Thyroid gland (tissue), 4 donors: ENCODE data around the gene ZNF750. TPM values are rescaled to one million over a fixed set of nuclear protein-coding genes. Genes with fewer than 3 reads are reported as not detected.

Experiments used
- DNase-seq, 2 donors: peaks; one replicate each; pipeline ENCODE4 v3.0.0-alpha.2; 2019
- H3K27ac ChIP-seq, 3 donors: fragments of 200-600 bp; sonication (generic); 1 replicate in 2 of 3; 2 replicates in 1 of 3; pipeline ENCODE4 v1.5.1; 2016 to 2019; ENCODE audit warnings: mild to moderate bottlenecking in 1 of 3, moderate library complexity in 1 of 3
- H3K27me3 ChIP-seq: fragments of 200-600 bp; sonication (generic); one replicate; pipeline ENCODE4 v1.5.1; 2019
- H3K36me3 ChIP-seq, 2 donors: fragments of 200-600 bp; sonication (generic); one replicate each; pipeline ENCODE4 v1.5.1; 2016 to 2019
- H3K4me1 ChIP-seq, 2 donors: fragments of 200-600 bp; sonication (generic); one replicate each; pipeline ENCODE4 v1.5.1; 2017 to 2019
- H3K4me3 ChIP-seq, 3 donors: fragments of 200-600 bp; sonication (generic); replicated peaks in 1 of 3; 1 replicate in 2 of 3; 2 replicates in 1 of 3; pipeline ENCODE4 v1.5.1; 2016; ENCODE audit warnings: mild to moderate bottlenecking in 1 of 3
- H3K9me3 ChIP-seq: fragments of 200-600 bp; sonication (generic); one replicate; pipeline ENCODE4 v1.5.1; 2017
- CTCF ChIP-seq, 6 experiments: fragments of 200-600 bp in 3 of 6; fragments of 450-650 bp in 3 of 6; sonication (generic) in 3 of 6; IDR thresholded peaks; one replicate each; pipeline ENCODE4 v1.5.1; 2016 to 2019; ENCODE audit warnings: antibody characterized with exemption in 6 of 6, mild to moderate bottlenecking in 2 of 6, inconsistent platforms in 1 of 6, moderate library complexity in 1 of 6
- POLR2A ChIP-seq, 2 donors: fragments of 450-650 bp; IDR thresholded peaks; one replicate each; pipeline ENCODE4 v1.6.1; 2017; ENCODE audit warnings: antibody characterized with exemption in 2 of 2, mild to moderate bottlenecking in 2 of 2, moderate library complexity in 1 of 2
- WGBS, 2 donors: methylation state at CpG; one replicate each; pipeline ENCODE4 v1.1.5; 2017; 5-methylcytosine and 5-hydroxymethylcytosine counted together
- intact Hi-C: fragments of 100-400 bp; cut with DNase I; formaldehyde crosslinking; loops from one replicate; pipeline ENCODE4 v1.15.1; 2023
- total RNA-seq, 4 donors: library from RNA; depleted of rRNA; stranded (reverse); fragments of >200 nt; gene quantifications; one replicate each; pipeline ENCODE4 v1.2.3, GENCODE V29; 2016

ZNF750 gene
- total RNA-seq, 4 donors from 2014 or later: 3.0 to 6.0 (median 4.5) TPM

- Histone ChIP-seq H3K9me3 (no peaks in the 10 kb centered on the region), H3K36me3 (no peaks in the 10 kb centered on the region), H3K4me1 (no peaks in the 10 kb centered on the region), H3K27me3 (no peaks in the 10 kb centered on the region), H3K27ac (no peak overlapping the region), H3K4me3 (no peak overlapping the region)
- WGBS, 2 donors: 92 to 93% methylated on average over 21 of the region's 21 CpGs
- intact Hi-C loops: no loop called here
- TF ChIP-seq POLR2A (IDR thresholded peaks at IDR 0.05) (no peak), CTCF (IDR thresholded peaks at IDR 0.05) (no peak)
- DNase-seq: no peak
Measured at GRCh38 chr17:82806645-82807044, 33.2 kb downstream of the ZNF750 start.

DNA sequence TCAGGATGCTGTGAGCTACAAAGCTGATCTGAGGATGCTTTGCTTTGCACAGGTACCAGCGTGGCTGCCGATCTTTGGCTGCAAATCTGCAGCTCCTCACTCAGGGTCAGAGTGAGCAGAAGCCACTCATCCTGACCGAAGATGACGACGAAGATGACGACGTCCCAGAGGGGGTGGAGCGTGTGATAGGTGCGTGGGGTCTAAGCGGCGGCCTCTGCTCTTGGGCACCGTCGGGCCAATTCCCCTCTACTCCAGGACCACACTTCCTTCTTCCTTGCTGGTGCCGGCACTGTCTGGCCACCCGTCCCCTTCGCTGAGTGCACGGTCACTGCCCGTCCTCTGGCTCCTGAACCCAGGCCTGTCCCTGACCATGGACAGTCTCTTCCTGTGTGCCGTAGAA, 34.0 kb downstream of the ZNF750 start:
- TF ChIP-seq POLR2A (IDR thresholded peaks at IDR 0.05) (no peak), CTCF (IDR thresholded peaks at IDR 0.05) (no peak)
- no peaks in the 10 kb centered on the region for H3K27me3 ChIP-seq
- no peaks in the 10 kb centered on the region for H3K36me3 ChIP-seq
- no peak overlapping the region for H3K27ac ChIP-seq
- H3K4me1 ChIP-seq: no peaks in the 10 kb centered on the region
- WGBS, 2 donors: 85 to 93% methylated on average over 19 of the region's 19 CpGs
- no peak for DNase-seq
- H3K9me3 ChIP-seq: no peaks in the 10 kb centered on the region
- intact Hi-C loops: no loop called here
- no peak overlapping the region for H3K4me3 ChIP-seq

DNA sequence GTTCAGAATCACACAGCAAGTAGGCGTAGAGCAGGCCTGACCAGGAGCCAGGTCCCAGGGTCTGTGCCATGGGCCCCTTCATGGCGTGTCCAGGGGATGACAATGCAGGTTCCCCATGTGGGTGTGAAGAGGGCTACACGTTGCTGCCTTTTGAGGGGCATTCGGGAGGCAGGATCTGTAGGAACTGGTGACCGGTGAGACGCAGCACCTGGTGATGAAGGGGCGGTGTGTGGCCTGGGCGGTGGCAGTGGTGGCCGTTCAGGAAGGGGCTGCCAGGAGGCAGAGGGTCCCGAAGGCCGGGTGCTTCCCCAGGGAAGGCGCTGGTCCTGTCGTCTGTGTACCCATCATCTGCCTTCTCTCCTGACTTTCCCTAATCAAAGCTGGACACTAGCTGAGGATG, 34.6 kb downstream of the ZNF750 start:
- no peak overlapping the region for H3K27ac ChIP-seq
- no peaks in the 10 kb centered on the region for H3K27me3 ChIP-seq
- H3K36me3 ChIP-seq: no peaks in the 10 kb centered on the region
- H3K4me1 ChIP-seq: no peaks in the 10 kb centered on the region
- no peak overlapping the region for H3K4me3 ChIP-seq
- no peak for DNase-seq
- H3K9me3 ChIP-seq: no peaks in the 10 kb centered on the region
- TF ChIP-seq POLR2A (IDR thresholded peaks at IDR 0.05) (no peak), CTCF (IDR thresholded peaks at IDR 0.05) (no peak)
- WGBS, 2 donors: 86 to 88% methylated on average over 13 of the region's 13 CpGs
- intact Hi-C loops: no loop called here

DNA sequence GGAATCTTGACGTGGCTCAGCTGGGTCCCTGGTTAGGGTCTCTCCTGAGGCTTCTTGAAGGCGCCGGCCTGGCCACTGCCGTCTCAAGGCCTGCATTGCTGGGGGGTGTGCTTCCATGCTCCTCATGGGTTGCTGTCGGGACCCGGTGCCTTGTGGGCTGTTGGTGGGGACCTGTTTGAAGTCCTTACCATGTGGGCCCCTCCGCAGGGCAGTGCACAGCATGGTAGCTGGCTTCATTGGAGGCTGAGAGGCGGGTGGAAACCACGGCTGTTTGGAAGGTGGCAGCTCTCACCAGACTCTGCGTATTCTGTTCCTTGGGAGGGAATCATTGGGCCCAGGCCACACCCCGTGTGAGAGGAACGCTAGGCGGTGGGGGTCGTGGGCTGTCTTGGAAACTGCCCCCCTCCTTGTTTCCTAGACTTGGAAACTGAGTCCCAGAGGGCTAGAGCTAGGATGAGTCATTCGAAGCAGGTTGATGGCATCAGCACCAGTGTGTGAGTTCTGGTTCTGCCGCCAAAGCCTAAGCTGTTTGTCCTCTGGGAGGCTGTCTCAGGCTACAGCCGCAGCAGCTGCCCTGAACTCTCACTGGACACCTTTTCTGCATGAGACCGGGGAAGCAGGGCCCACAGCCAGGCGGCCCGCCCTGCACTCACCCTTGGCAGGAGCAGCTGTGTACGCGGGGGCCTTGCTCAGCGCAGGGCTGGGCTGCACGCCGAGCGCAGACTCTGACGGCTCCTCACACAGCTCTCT, 35.2 kb downstream of the ZNF750 start:
- intact Hi-C loops: no loop called here
- Histone ChIP-seq H3K27ac (no peak overlapping the region), H3K36me3 (no peaks in the 10 kb centered on the region), H3K4me3 (no peak overlapping the region), H3K4me1 (no peaks in the 10 kb centered on the region), H3K9me3 (no peaks in the 10 kb centered on the region), H3K27me3 (no peaks in the 10 kb centered on the region)
- TF ChIP-seq POLR2A (IDR thresholded peaks at IDR 0.05): no peak
- no peak for TF ChIP-seq CTCF (IDR thresholded peaks at IDR 0.05)
- DNase-seq: peak; percentile 24 to 39
- WGBS, 2 donors: 71 to 78% methylated on average over 21 of the region's 27 CpGs

DNA sequence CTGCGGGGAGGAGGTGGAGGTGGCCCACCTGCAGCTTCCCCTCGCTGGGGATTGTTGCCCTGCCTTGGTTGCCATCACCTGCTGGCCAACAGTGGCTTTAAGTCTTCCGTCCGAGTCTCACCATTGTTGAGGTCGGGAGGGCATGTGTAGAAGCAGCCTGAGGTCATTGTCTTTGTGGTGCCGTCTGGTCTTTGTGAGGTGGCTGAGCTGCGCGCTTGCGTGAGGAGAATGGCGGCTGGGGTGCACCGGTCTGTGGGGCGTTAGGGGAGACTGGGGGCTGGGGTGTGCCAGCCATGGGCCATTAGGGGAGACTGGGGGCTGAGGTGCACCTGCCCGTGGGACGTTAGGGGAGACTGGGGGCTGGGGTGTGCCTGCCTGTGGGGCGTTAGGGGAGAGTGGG, 36.2 kb downstream of the ZNF750 start:
- intact Hi-C loops: no loop called here
- Histone ChIP-seq H3K4me1 (no peaks in the 10 kb centered on the region), H3K36me3 (no peaks in the 10 kb centered on the region), H3K9me3 (no peaks in the 10 kb centered on the region), H3K27ac (no peak overlapping the region), H3K4me3 (no peak overlapping the region), H3K27me3 (no peaks in the 10 kb centered on the region)
- 91 to 97% methylated on average over 10 to 12 of the region's 15 CpGs for WGBS, 2 donors
- no peak for DNase-seq
- no peak for TF ChIP-seq CTCF (IDR thresholded peaks at IDR 0.05)
- TF ChIP-seq POLR2A (IDR thresholded peaks at IDR 0.05): no peak
